HEK293 (cell line): ENCODE data around the gene CNTNAP4.

ENCODE experiments used
- CTCF ChIA-PET: fragments of 350-600 bp; formaldehyde crosslinking; extraction: SDS; loops from one replicate; lab custom pipeline; 2021; ENCODE audit warnings: antibody characterized with exemption; lab: Yijun Ruan, JAX
- POLR2A ChIA-PET: fragments of 300-600 bp; formaldehyde crosslinking; extraction: SDS; loops from one replicate; lab custom pipeline; 2020; ENCODE audit warnings: antibody characterized with exemption, inconsistent platforms; lab: Yijun Ruan, JAX
- H3K27ac ChIP-seq: fragments of 200-500 bp; sonication (Bioruptor generic); 2 replicates; pipeline ENCODE4 v1.5.1; 2014; ENCODE audit warnings: low read depth, low read length, control low read depth, inconsistent platforms; ENCODE audit errors: extremely low read depth
- H3K36me3 ChIP-seq, 2 experiments: fragments of 200-500 bp in 1 of 2; sonication (Bioruptor generic) in 1 of 2; 1 replicate in 1 of 2; 2 replicates in 1 of 2; pipeline ENCODE4 v1.5.1; 2014 to 2017; ENCODE audit warnings: inconsistent platforms in 2 of 2, low read length in 2 of 2; ENCODE audit not compliant: control insufficient read depth in 2 of 2, insufficient read depth in 1 of 2
- H3K4me1 ChIP-seq: fragments of 200-500 bp; sonication (Bioruptor generic); 2 replicates; pipeline ENCODE4 v1.5.1; 2014; ENCODE audit warnings: mild to moderate bottlenecking, low read length, inconsistent platforms; ENCODE audit not compliant: control insufficient read depth, insufficient read depth
- H3K4me3 ChIP-seq: 2 replicates; pipeline ENCODE4 v1.5.1; 2011; ENCODE audit warnings: low read depth, mild to moderate bottlenecking, control low read depth, low read length, moderate library complexity
- H3K9me3 ChIP-seq: fragments of 200-500 bp; sonication (Bioruptor generic); 2 replicates; pipeline ENCODE4 v1.5.1; 2014; ENCODE audit warnings: low read depth, low read length, inconsistent platforms; ENCODE audit not compliant: control insufficient read depth, insufficient read depth
- GFI1B ChIP-seq: fragments of 450-650 bp; formaldehyde crosslinking; IDR thresholded peaks from 2 replicates; pipeline ENCODE4 v1.5.1; 2016; ENCODE audit warnings: missing biosample characterization, missing genetic modification characterization
- HIC1 ChIP-seq: fragments of 450-650 bp; formaldehyde crosslinking; IDR thresholded peaks from 2 replicates; pipeline ENCODE4 v1.5.1; 2016; ENCODE audit warnings: missing biosample characterization, missing genetic modification characterization
- KLF10 ChIP-seq: fragments of 450-650 bp; IDR thresholded peaks from 2 replicates; pipeline ENCODE4 v1.5.1; 2018; ENCODE audit warnings: missing biosample characterization, mild to moderate bottlenecking, missing genetic modification characterization
- PRDM1 ChIP-seq: fragments of 450-650 bp; formaldehyde crosslinking; IDR thresholded peaks from 2 replicates; pipeline ENCODE4; 2016; ENCODE audit warnings: missing biosample characterization, missing genetic modification characterization
- RBAK ChIP-seq: fragments of 450-650 bp; formaldehyde crosslinking; IDR thresholded peaks from 2 replicates; pipeline ENCODE4 v1.5.1; 2016; ENCODE audit warnings: missing biosample characterization, missing genetic modification characterization
- YY2 ChIP-seq: fragments of 450-650 bp; formaldehyde crosslinking; IDR thresholded peaks from 2 replicates; pipeline ENCODE4 v1.5.1; 2016; ENCODE audit warnings: missing biosample characterization, missing genetic modification characterization
- ZNF138 ChIP-seq: fragments of 450-650 bp; formaldehyde crosslinking; IDR thresholded peaks from 2 replicates; pipeline ENCODE4 v1.5.1; 2016; ENCODE audit warnings: missing biosample characterization, missing genetic modification characterization, borderline replicate concordance
- ZNF155 ChIP-seq: fragments of 450-650 bp; formaldehyde crosslinking; IDR thresholded peaks from 2 replicates; pipeline ENCODE4 v1.5.1; 2016; ENCODE audit warnings: missing biosample characterization, missing genetic modification characterization
- ZNF157 ChIP-seq: fragments of 450-650 bp; formaldehyde crosslinking; IDR thresholded peaks from 2 replicates; pipeline ENCODE4 v1.5.1; 2016; ENCODE audit warnings: missing biosample characterization, missing genetic modification characterization
- ZNF202 ChIP-seq: fragments of 450-650 bp; formaldehyde crosslinking; IDR thresholded peaks from 2 replicates; pipeline ENCODE4 v1.5.1; 2016; ENCODE audit warnings: missing biosample characterization, missing genetic modification characterization, borderline replicate concordance
- ZNF248 ChIP-seq: fragments of 450-650 bp; formaldehyde crosslinking; IDR thresholded peaks from 2 replicates; pipeline ENCODE4 v1.5.1; 2017; ENCODE audit warnings: missing biosample characterization, missing genetic modification characterization
- ZNF274 ChIP-seq, 2 experiments: fragments of 200-500 bp in 1 of 2; fragments of 450-650 bp in 1 of 2; sonication (Bioruptor generic) in 1 of 2; formaldehyde crosslinking in 1 of 2; IDR thresholded peaks; 2 replicates each; pipeline versions ENCODE4 v1.5.1 to v1.6.1; 2014 to 2016; ENCODE audit warnings: borderline replicate concordance in 1 of 2, inconsistent platforms in 1 of 2, low read length in 1 of 2, missing biosample characterization in 1 of 2, missing genetic modification characterization in 1 of 2
- ZNF280C ChIP-seq: fragments of 450-650 bp; formaldehyde crosslinking; IDR thresholded peaks from 2 replicates; pipeline ENCODE4 v1.5.1; 2016; ENCODE audit warnings: missing biosample characterization, missing genetic modification characterization
- ZNF302 ChIP-seq: fragments of 450-650 bp; formaldehyde crosslinking; IDR thresholded peaks from 2 replicates; pipeline ENCODE4 v1.5.1; 2016; ENCODE audit warnings: missing biosample characterization, missing genetic modification characterization, low read depth
- ZNF549 ChIP-seq: fragments of 450-650 bp; IDR thresholded peaks from 2 replicates; pipeline ENCODE4 v1.5.1; 2018; ENCODE audit warnings: missing biosample characterization, missing genetic modification characterization, mild to moderate bottlenecking, inconsistent platforms, moderate library complexity
- ZNF701 ChIP-seq: fragments of 450-650 bp; formaldehyde crosslinking; IDR thresholded peaks from 2 replicates; pipeline ENCODE4 v1.5.1; 2016; ENCODE audit warnings: missing biosample characterization, missing genetic modification characterization
- ZNF704 ChIP-seq: fragments of 450-650 bp; formaldehyde crosslinking; IDR thresholded peaks from 2 replicates; pipeline ENCODE4 v1.5.1; 2016; ENCODE audit warnings: missing biosample characterization, missing genetic modification characterization
- ZNF830 ChIP-seq: fragments of 450-650 bp; IDR thresholded peaks from 2 replicates; pipeline ENCODE4 v1.5.0; 2018; ENCODE audit warnings: missing biosample characterization, missing genetic modification characterization, low read depth, mild to moderate bottlenecking, moderate library complexity
- TF ChIP-seq, protein P1 (sequence below): fragments of 450-650 bp; formaldehyde crosslinking; IDR thresholded peaks from 2 replicates; pipeline ENCODE4 v1.5.1; 2016; ENCODE audit warnings: missing biosample characterization, missing genetic modification characterization
- TF ChIP-seq, protein P2 (sequence below): fragments of 450-650 bp; formaldehyde crosslinking; conservative IDR thresholded peaks from 2 replicates; pipeline ENCODE4 v1.5.1; 2016; ENCODE audit warnings: low read depth, missing biosample characterization, missing genetic modification characterization

CNTNAP4 gene

GRCh38 chr16:76345163-76345661, 68.0 kb downstream of the CNTNAP4 start:
- POLR2A ChIA-PET: no interaction called here

More at GRCh38 chr16:76345163-76345661, 68.0 kb downstream of the CNTNAP4 start:
- TF ChIP-seq RBAK: no peak
- no peak for TF ChIP-seq ZNF830 (tag by site-specific recombination)
- TF ChIP-seq PRDM1: no peak
- no peak for TF ChIP-seq KLF10 (tag by site-specific recombination)
- no peak for TF ChIP-seq ZNF701 (tag by site-specific recombination)
- TF ChIP-seq GFI1B (tag by site-specific recombination): no peak
- no peak for TF ChIP-seq ZNF138
- no peak for TF ChIP-seq ZNF280C (tag by site-specific recombination)
- TF ChIP-seq ZNF202: no peak
- no peak for TF ChIP-seq ZNF155
- no peak for TF ChIP-seq ZNF704
- TF ChIP-seq ZNF274 (IDR thresholded peaks at IDR 0.05; ENCODE audit: low read length): no peak
- TF ChIP-seq ZNF274 (tag by site-specific recombination; IDR thresholded peaks at IDR 0.05; ENCODE audit: borderline replicate concordance): no peak
- no peak for TF ChIP-seq YY2 (tag by site-specific recombination)
- no peak for TF ChIP-seq ZNF549
- TF ChIP-seq, protein P1, sequence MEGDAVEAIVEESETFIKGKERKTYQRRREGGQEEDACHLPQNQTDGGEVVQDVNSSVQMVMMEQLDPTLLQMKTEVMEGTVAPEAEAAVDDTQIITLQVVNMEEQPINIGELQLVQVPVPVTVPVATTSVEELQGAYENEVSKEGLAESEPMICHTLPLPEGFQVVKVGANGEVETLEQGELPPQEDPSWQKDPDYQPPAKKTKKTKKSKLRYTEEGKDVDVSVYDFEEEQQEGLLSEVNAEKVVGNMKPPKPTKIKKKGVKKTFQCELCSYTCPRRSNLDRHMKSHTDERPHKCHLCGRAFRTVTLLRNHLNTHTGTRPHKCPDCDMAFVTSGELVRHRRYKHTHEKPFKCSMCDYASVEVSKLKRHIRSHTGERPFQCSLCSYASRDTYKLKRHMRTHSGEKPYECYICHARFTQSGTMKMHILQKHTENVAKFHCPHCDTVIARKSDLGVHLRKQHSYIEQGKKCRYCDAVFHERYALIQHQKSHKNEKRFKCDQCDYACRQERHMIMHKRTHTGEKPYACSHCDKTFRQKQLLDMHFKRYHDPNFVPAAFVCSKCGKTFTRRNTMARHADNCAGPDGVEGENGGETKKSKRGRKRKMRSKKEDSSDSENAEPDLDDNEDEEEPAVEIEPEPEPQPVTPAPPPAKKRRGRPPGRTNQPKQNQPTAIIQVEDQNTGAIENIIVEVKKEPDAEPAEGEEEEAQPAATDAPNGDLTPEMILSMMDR: no peak
- no peak for TF ChIP-seq ZNF157
- TF ChIP-seq HIC1: no peak
- TF ChIP-seq, protein P2, sequence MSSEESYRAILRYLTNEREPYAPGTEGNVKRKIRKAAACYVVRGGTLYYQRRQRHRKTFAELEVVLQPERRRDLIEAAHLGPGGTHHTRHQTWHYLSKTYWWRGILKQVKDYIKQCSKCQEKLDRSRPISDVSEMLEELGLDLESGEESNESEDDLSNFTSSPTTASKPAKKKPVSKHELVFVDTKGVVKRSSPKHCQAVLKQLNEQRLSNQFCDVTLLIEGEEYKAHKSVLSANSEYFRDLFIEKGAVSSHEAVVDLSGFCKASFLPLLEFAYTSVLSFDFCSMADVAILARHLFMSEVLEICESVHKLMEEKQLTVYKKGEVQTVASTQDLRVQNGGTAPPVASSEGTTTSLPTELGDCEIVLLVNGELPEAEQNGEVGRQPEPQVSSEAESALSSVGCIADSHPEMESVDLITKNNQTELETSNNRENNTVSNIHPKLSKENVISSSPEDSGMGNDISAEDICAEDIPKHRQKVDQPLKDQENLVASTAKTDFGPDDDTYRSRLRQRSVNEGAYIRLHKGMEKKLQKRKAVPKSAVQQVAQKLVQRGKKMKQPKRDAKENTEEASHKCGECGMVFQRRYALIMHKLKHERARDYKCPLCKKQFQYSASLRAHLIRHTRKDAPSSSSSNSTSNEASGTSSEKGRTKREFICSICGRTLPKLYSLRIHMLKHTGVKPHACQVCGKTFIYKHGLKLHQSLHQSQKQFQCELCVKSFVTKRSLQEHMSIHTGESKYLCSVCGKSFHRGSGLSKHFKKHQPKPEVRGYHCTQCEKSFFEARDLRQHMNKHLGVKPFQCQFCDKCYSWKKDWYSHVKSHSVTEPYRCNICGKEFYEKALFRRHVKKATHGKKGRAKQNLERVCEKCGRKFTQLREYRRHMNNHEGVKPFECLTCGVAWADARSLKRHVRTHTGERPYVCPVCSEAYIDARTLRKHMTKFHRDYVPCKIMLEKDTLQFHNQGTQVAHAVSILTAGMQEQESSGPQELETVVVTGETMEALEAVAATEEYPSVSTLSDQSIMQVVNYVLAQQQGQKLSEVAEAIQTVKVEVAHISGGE (tag by site-specific recombination): no peak
- TF ChIP-seq ZNF248 (tag by site-specific recombination): no peak
- TF ChIP-seq ZNF302 (tag by site-specific recombination): no peak
- Histone ChIP-seq H3K9me3 (no peaks in the 10 kb centered on the region), H3K27ac (no peak overlapping the region), H3K4me1 (no peaks in the 10 kb centered on the region), H3K4me3 (no peak overlapping the region), H3K36me3 (no peaks in the 10 kb centered on the region)
- CTCF ChIA-PET: no interaction called here
